ENCODE measurements around the gene LRRC49. TPM values are rescaled to one million over a fixed set of nuclear protein-coding genes. Genes with fewer than 3 reads are reported as not detected.

LRRC49 gene
- total RNA-seq, 1 experiment from 2014 or later, result 6.2 TPM

- no peak for DNase-seq
- no peak for TF ChIP-seq EZH2 (IDR thresholded peaks at IDR 0.05; ENCODE audit: low read depth)
- no peak for TF ChIP-seq CTCF (conservative IDR thresholded peaks at IDR 0.05)
- Histone ChIP-seq H3K79me2 (ENCODE audit: low read depth) (no peaks in the 10 kb centered on the region), H3K4me2 (no peak overlapping the region), H3K4me3 (no peak overlapping the region), H3K9me2 (ENCODE audit: insufficient read depth) (no peaks in the 10 kb centered on the region), H3K27me3 (ENCODE audit: insufficient read depth, low read depth) (no peaks in the 10 kb centered on the region), H3K9me3 (ENCODE audit: insufficient read depth, low read depth) (peaks cover 2% of the 10 kb centered on the region; the same call in 1 of the 2 replicates), H2AFZ (no peak overlapping the region), H3K36me3 (ENCODE audit: low read depth) (no peaks in the 10 kb centered on the region), H3K27ac (no peak overlapping the region), H3K4me1 (replicated peaks; ENCODE audit: insufficient read depth) (no peaks in the 10 kb centered on the region), H4K20me1 (ENCODE audit: insufficient read depth) (no peaks in the 10 kb centered on the region), H3F3A (ENCODE audit: insufficient read depth, low read depth) (no peaks in the 10 kb centered on the region)
- BruUV-seq (replicated peaks), result no TSS peak
- intact Hi-C loops (cut with micrococcal nuclease; ENCODE audit: unreplicated experiment), result no loop called here
- ChIA-PET POLR2A (ENCODE audit: unreplicated experiment) (no interaction called here), CTCF (no interaction called here)
Observed at GRCh38 chr15:70995383-70995970, 102.9 kb downstream of the LRRC49 start.

- peaks cover 2% of the 10 kb centered on the region; the same call in 1 of the 2 replicates for H3K9me3 ChIP-seq (ENCODE audit: insufficient read depth, low read depth)
- intact Hi-C loops (cut with micrococcal nuclease; ENCODE audit: unreplicated experiment), result no loop called here
- ChIA-PET POLR2A (ENCODE audit: unreplicated experiment) (interaction anchor here (0.6 kb wide), 1 partner anchor 685 kb away, joined by 3 read pairs; no protein-coding TSS in a partner anchor), CTCF (no interaction called here)
- no peaks in the 10 kb centered on the region for H3K36me3 ChIP-seq (ENCODE audit: low read depth)
- no peak for DNase-seq
- H4K20me1 ChIP-seq (ENCODE audit: insufficient read depth), result no peaks in the 10 kb centered on the region
- no peak overlapping the region for H3K4me2 ChIP-seq
- no peaks in the 10 kb centered on the region for H3K9me2 ChIP-seq (ENCODE audit: insufficient read depth)
- no peak overlapping the region for H3K27ac ChIP-seq
- H3K4me1 ChIP-seq (replicated peaks; ENCODE audit: insufficient read depth), result no peaks in the 10 kb centered on the region
- H3K27me3 ChIP-seq (ENCODE audit: insufficient read depth, low read depth), result no peaks in the 10 kb centered on the region
- H3K4me3 ChIP-seq, result no peak overlapping the region
- BruUV-seq (replicated peaks), result no TSS peak
- H3K79me2 ChIP-seq (ENCODE audit: low read depth), result no peaks in the 10 kb centered on the region
- no peak overlapping the region for H2AFZ ChIP-seq
- TF ChIP-seq CTCF (conservative IDR thresholded peaks at IDR 0.05) (no peak), EZH2 (IDR thresholded peaks at IDR 0.05; ENCODE audit: low read depth) (no peak)
- no peaks in the 10 kb centered on the region for H3F3A ChIP-seq (ENCODE audit: insufficient read depth, low read depth)
Observed at GRCh38 chr15:70998319-70998718, 105.7 kb downstream of the LRRC49 start.

GRCh38 chr15:71002316-71002715, 109.7 kb downstream of the LRRC49 start:
- H3K27ac ChIP-seq, result no peak overlapping the region
- no peaks in the 10 kb centered on the region for H3K27me3 ChIP-seq (ENCODE audit: insufficient read depth, low read depth)
- no TSS peak for BruUV-seq (replicated peaks)
- no peaks in the 10 kb centered on the region for H4K20me1 ChIP-seq (ENCODE audit: insufficient read depth)
- no peak overlapping the region for H3K4me3 ChIP-seq
- no peaks in the 10 kb centered on the region for H3K4me1 ChIP-seq (replicated peaks; ENCODE audit: insufficient read depth)
- intact Hi-C loops (cut with micrococcal nuclease; ENCODE audit: unreplicated experiment), result no loop called here
- no peaks in the 10 kb centered on the region for H3K36me3 ChIP-seq (ENCODE audit: low read depth)
- CTCF ChIA-PET, result interaction anchor here (0.6 kb wide), 1 partner anchor 439 kb away, joined by 3 read pairs; no protein-coding TSS in a partner anchor
- POLR2A ChIA-PET (ENCODE audit: unreplicated experiment), result interaction anchor here (0.7 kb wide), 1 partner anchor 1131 kb away, joined by 3 read pairs; no protein-coding TSS in a partner anchor
- no peak overlapping the region for H3K4me2 ChIP-seq
- no peaks in the 10 kb centered on the region for H3K79me2 ChIP-seq (ENCODE audit: low read depth)
- no peak overlapping the region for H2AFZ ChIP-seq
- no peaks in the 10 kb centered on the region for H3K9me2 ChIP-seq (ENCODE audit: insufficient read depth)
- no peak for DNase-seq
- TF ChIP-seq CTCF (conservative IDR thresholded peaks at IDR 0.05) (no peak), EZH2 (IDR thresholded peaks at IDR 0.05; ENCODE audit: low read depth) (no peak)
- no peaks in the 10 kb centered on the region for H3F3A ChIP-seq (ENCODE audit: insufficient read depth, low read depth)
- H3K9me3 ChIP-seq (ENCODE audit: insufficient read depth, low read depth), result peaks cover 2% of the 10 kb centered on the region; the same call in 1 of the 2 replicates
